Stimulated activated CD4-positive, alpha-beta T cell treated with anti-CD3 and anti-CD28 coated beads, Interleukin-2, amount 100 ng/mL, for 24 hours (primary cell): Measurements from ENCODE around the gene DOCK9.
"Not testable (repeated sequence)": the region's sequence is repeated elsewhere in the genome, so short reads cannot be mapped to it uniquely, and the experiment has no call there.

Experiments
- DNase-seq, 2 donors: peaks; one replicate each; pipeline ENCODE4 v3.0.0-alpha.2; 2020

The DOCK9 gene

DNA sequence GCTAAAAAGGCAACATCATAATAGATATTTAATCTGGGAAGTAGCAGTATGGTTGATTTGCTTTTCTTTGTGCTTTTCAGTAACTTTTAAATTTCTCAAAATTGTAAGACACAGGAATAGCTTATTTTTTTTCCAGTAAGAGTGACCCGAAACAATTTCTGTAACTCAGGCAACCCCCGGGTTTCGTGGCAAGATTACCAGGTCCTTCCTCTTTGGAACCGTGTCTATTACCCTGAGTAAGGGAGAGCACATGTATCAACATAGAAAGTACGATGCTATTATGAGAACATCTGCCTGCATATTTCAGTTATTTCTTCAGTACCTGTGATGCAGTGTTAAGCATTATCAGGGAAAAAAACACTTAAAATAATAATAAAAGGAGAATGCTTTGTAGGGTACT lies 64.1 kb downstream of the DOCK9 start:
- no peak for DNase-seq

DNA sequence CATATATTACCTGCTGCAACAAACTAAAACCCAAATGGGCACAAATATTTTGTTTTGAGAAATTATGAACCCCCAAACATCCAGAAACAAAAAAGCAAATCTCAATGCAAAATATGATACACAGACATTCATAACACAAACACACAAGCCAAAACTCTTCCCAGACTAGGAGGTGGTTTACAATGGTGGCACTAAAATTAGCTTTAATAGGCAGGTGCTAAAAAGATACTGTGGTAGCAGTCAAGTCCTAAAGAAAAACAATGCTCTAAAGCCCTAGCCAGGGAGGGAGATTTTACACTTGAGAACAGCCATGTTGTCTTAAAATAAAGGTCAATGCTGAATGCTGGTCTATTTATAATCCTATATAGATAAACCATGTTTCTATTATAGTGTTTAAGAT lies 65.0 kb downstream of the DOCK9 start:
- no peak for DNase-seq

DNA sequence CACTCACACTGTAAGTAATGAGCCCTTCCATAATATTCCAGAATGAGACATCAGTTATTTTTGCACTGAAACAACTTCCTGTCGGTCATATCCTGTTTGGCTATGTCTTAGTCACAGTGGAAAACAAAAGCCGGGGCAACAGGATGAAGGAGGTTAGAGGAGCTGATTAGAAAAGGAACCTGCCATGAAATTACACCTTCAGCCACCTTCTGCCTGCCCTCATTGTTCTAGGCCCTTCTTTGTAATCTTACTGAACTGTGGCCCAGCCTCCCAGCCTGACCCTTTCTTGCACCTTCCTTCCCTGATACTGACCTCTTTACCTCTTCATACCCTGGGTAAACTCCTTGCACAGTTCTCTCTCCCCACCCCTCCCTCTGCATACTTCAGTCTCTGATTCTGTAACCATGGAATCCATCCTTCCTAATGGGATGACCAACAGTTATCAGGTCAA lies 67.3 kb downstream of the DOCK9 start:
- peak; percentile 12 to 36 for DNase-seq

DNA sequence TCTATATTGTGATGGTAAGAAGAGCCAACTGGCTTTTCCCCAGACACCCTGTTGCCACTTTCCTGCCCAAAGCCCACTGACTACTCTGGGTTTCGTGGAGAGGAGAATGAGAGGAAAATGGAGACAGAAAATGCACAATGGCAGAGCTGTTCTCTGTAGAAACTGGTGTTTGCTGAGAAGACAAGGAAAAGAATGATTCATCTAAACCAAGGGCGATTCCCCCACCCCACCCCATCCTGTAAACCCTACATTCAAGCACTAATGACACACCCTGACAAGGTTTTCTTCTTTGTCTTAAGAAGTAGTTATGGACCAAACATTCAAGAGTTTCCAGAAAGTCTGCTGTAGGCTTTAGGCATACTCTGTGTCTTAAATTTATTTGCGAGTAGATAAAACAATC lies 68.8 kb downstream of the DOCK9 start:
- DNase-seq = peak; percentile 22 to 30

DNA sequence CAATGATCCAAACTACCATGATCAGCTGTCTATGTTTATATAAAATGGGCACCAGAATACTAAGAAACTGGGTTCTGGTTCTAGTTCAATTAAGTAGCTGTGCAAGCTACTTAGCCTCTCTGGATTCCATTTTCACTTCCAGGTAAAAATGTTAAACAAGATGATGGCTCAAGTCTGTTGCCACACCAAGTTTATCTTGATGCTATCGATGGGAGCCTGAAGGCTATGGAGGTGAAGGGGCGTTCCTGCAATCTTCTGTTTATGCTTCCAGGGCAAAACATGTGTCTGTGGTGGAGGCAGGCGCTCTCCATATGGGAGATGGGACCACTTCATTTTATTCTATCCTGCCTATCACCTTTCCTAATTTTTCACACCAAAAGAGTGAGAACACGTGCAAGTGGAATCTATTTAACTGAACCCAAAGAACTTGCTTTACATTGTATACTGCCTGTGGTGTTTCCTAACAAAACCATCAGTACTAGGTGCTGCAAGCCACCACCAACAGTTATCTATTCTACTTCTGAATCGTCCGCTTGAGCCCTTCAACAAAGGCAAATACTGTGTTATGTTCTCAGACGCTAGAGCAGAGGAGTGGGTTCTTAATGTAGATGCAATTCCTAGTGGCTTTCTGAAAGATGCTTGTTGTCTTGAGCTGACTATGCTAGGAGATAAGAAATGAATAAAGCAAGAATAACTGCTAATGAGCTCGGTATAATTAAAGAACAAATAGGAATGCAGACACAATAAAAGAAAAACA lies 70.9 kb downstream of the DOCK9 start:
- DNase-seq = no peak

DNA sequence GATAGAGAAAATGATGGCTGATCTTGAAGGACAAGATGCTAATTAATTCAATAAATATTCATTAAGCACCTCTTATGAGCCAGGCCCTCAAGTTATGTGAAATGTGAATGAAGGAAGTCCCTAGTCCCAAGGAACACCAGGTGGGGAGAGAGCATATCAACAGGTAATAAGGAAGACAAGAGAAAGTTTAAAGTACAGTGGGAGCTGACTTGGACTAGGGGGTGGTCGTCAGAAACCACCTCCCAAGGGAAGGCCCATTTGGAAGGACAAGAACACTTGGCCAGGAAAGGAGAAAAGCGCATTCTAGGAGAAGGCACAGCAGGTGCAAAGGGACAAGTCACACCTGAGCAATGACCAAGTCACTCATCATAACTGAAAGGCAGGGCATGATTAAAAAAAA lies 72.7 kb downstream of the DOCK9 start:
- DNase-seq = no peak

DNA sequence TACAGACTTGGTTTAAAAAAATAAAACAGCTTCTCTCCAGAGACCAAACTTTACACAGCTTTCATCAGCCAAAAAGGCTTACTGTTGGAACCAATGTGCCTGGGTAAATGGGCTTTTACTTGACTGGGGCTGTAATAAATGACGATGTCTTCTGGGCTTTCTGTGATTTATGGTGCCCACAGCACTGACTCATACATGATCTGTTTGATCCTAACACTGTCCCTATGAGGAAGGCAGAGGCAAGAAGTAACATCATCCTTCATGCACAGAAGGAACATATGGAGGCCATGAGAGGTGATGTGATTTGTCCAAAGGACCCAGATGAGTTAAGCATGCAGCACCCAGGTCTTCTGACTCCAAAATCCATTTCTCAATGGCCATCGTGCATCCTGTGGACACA lies 77.4 kb downstream of the DOCK9 start:
- no peak for DNase-seq

DNA sequence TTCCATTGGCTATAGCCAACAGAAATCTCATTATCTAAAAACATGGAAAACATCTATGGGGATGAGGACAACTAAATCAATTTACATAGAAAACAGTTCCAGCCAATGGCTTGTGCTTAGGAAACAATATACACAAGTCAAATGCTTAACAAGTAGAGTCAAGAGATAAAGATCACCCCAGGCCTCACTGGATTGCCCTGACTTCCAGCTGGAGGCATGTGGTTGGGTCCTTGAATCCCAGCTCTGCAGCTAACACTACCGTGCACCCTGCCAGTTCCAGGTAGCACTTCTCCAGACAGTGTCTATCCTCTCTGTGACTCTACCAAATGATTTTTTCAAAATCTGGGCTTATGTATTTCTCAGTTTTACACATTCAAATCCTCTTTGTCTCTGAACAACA lies 80.2 kb downstream of the DOCK9 start:
- no peak for DNase-seq

DNA sequence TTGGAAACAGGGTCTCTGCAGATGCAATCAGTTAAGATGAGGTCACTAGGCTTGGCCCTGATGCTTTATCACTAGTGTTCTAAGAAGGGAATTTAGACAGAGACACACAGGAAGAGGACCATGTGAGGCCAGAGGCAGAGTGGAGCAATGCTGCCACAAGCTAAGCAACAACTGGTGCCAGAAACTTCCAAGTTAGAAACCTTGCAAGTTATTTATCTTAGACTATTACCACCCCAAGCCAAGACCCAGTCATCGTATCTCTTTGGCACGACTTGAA lies 81.1 kb downstream of the DOCK9 start:
- DNase-seq = no peak

DNA sequence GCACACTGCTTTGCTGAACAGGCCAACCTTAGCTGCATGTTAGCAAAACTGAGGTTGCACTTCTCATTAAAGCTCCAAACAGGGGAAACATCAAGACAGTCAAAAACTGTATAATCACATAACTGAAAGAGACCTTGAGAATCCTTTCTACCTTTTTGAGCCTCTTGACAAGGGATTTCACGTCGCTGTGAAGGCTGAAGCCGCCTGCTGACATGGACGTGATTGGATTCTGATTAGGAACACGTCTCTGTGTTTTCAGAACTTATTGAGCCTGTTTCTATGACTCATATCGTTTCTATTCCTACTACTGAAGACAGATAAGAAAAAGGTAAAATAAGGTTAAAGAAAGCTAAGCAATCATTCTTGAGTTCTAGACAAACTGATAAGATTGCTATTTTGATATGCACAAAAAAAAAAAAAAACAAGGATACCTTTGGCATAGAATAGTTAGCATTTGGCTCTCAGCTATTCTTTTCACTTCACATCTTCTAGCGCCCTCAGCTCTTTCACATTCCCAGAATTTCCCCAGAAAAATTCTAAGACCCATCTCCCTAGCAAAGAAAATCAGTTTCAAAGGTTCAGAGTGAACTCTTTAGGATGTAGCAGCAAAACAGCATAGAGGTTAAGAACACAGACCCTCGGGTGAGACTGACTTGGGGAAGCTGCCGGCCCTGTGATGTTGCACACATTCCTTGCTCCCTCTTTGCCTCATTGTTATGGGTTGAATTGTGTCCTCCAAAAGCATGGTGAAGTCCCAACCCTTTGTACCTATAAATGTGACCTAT lies 81.6 kb downstream of the DOCK9 start:
- DNase-seq = no peak

DNA sequence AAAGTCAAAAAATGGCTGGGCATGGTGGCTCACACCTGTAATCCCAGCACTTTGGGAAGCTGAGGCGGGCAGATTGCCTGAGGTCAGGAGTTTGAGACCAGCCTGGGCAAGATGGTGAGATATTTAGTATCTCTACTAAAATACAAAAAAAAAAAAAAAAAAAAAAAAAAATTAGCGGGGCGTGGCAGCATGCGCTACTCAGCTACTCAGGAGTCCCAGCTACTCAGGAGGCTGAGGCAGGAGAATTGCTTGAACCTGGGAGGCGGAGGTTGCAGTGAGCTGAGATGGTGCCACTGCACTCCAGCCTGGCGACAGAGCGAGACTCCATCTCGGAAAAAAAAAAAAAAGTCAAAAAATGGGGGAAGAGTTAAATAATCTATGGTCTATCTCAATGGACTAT lies 83.0 kb downstream of the DOCK9 start:
- DNase-seq = not testable (repeated sequence)

DNA sequence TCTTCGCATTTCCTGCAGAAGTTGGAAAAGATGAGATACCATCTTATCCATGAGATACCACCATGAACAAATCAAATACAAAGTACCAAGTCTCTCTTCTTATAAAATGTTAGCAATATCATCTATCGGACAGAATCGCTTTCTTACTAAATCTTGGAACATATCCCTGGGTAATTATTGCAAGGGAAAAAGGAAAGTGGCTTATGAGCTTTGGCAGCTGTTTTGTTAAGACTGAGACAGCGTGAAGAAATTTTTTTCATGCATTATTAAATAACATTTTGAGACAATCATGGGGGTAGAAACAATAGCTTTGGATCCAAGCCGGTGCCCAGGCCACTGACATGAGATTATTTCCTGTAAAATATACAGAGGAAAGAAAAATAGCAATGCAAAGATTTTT lies 84.5 kb downstream of the DOCK9 start:
- no peak for DNase-seq

DNA sequence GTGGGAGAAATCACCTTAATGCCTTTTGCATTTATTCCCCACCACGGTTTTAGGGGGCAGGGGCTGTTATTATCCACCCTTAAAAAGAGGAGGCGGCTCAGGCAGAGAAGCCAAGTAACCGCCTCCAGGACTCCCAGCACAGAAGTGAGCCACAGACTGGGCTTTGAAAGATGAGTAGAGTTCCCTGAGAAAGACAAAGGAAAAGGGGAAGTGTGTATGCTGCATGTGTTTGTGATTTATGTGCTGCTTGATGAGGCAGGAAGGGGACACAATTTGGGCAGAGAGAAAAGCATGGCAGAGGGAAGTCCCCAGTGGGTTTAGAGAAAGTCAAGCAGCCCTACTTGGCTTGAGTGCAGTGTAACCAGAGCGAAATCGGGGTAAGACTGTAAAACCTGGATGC lies 85.0 kb downstream of the DOCK9 start:
- no peak for DNase-seq

DNA sequence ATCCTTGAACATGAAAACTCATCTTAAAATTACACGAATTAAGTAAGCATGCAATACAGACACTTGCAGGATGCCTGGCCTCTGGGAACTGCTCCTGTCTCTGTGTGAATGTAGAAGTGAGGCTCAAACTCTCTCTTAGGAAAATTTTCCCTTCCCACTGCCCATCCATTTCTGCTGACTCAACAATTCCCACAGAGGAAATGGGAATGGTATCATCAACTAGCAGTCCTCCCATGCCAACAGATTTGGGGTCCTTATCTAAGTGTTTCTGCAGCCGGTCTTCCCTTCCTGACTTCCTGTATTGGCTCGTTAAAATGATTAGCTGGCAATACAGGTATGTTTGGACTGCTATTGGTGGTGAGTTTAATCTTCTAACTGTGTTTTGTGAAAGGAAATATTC lies 85.8 kb downstream of the DOCK9 start:
- no peak for DNase-seq

DNA sequence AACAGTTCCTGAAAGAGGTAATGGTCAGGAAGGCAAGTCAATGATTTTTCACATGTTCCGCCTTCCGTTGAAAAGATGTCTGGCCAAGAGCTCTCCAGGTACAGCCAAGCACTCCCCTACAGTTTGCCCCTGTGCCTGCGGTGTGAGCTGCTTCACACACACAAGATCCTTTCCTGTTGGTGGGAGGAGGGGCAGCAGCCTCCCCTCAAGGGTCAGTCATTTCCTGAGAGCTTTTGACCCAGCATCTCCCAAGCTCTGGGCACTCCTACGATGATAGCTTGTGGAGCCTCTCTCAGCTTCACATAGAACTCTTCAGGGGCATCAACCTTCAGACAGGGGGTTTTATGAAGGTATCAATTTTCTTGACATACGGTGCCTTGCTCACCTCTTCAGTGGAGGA lies 86.9 kb downstream of the DOCK9 start:
- DNase-seq = no peak

DNA sequence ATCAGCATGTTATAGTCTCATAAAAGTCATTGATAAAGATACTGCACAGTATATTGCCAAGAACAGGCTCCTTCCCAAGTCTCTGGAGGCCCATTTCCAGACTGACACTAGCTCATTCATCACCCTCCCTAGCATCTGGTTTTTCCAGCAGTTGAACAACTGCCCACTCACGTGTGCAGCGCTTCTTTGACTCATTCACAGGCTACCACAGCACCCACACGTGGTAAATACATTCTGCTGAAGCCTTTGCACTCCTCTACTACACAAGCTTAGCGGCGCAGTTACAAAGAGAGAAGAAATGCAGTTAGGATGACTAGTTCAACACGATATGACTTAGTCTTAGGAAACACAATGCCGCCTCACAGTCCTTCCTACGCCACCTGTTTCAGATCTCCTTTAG lies 87.7 kb downstream of the DOCK9 start:
- DNase-seq = peak; percentile 47 to 59

DNA sequence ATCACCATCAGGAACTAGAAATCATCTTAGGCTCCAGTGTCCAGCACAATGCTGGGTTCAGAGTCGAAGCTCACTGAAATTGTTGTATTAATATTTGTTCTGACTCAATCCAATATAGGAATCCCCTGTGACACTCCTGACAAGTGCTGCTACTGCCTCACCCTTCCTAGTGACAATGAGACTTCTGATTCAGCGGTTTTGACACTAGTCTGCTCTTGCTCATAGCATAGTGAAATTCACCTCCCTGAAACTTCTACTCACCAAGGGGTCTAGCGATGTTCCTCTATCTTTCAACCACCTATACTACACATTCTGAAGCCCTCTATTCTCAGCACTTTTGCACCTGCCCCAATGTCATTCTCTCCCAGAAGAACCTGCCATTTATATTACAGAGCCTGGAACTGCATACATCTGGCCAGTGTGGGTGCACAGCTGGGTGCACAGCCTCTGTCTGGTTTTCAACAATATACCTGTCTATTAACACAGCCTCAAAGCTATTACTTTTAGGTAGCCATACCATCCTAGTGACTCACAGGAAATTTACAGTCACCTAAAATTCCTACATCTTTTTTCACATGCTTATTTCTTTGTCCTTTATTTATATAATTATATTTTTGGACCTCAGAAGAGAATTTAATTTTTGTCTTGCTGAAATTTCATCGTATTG lies 88.3 kb downstream of the DOCK9 start:
- no peak for DNase-seq

DNA sequence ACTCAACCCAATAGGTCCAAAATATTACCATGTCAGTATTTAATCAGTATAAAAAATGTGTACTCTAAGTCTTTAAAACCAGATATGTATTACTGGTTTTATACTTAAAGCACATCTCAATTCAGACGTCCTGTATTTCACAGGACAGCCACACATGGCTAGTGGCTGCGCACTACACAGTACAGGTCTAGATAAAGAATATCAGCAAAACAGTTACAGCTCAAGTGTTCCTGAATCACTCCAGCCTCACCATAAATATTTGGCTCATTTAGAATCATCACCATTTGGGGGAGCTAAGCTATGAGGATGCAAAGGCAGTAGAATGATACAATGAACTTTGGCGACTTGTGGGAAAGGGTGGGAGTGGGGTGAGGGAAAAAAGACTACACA lies 89.0 kb downstream of the DOCK9 start:
- no peak for DNase-seq

DNA sequence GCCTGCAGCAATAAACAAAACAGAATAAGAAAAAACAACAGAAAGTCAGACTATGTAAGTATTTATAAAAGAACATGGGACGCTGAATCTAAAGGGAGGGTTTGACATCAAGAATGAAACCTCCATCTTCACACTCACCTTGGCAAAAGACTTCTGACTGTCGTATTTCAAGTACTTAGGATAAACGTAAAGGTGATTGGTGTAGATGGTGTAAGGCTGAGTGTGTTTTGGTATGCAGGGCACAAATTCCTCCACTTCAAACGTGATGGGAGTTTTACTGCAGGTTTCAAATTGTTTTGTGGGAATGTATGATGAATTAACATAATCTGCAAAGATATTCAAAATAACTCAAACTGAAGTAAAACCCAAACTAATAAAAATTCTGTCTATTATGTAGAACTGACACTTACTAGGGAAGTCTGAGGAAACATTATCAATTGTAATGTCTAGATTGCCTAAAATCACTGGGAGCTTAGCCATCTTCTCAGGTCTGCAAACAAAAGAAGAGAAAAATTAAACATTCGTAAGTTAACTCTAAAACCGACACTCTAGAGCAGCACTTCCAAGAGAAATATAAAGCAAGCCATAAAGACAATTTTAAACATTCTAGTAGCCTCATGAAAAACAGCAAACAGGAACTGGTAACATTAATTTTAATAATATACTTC lies 89.5 kb downstream of the DOCK9 start:
- no peak for DNase-seq

DNA sequence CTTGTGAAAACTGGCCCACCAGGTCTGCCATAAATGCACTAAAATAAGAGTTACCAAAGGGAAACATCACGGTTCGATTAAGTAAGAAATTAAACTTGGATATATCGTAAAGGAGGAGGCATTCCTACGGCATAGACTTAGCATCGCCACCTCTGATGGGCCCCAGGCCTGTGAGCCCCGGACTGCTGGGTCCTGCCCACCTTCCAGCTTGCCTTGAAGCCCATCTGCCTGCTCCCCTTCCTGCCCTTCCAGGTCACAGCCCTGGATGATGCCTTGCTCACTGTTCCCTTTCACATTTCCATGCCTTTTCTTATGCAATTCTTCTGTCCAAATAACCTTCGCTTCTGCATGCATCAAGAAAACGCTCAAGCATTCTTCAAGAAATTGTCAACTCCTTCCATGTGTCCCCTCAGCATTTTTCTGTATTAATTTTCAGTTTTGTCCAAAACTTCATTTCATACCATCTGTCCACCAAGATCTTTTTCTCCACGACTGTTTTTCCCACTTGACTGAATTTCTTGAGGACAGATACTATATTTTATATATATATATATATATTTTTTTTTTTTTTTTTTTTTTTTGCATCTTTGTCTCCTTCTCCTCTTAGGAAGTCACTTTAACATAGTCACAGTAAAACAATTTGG lies 91.2 kb downstream of the DOCK9 start:
- no peak for DNase-seq

DNA sequence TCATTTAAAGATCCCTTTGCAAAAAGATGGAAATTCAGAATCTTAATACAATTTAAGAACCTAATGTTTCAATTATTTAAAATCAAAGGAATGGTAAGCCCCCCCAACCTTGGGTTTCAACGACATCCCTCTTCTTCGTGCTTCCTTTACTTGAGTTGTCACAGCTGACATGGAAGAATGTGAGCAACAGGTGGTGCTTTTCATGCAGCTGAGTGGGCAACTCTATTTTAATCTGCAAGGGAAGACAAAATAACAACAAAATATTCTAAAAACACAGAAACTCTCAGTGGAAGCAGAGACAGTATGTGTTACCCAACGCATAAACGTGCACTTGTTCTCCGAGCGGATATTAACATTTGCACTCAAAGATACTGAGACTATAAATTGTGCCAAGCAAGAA lies 92.3 kb downstream of the DOCK9 start:
- no peak for DNase-seq

DNA sequence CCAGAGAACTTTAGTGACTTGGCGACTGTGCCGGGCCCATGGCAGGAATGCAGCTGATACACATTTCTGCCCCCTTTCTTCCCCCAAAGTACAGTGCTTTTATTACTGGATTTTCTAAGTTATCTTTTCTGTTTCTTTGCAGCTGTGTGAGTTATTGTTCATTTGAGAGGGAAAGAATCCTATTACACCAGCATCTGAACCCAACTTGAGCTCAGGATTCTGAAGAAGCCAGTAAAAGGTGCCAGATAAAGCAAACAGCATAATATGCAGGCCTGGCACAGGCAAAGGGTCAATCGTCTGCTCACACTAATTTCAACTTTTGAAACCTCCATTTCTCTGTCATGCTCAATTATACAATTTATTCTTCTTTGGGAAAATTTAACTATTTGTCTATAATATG lies 93.9 kb downstream of the DOCK9 start:
- no peak for DNase-seq

DNA sequence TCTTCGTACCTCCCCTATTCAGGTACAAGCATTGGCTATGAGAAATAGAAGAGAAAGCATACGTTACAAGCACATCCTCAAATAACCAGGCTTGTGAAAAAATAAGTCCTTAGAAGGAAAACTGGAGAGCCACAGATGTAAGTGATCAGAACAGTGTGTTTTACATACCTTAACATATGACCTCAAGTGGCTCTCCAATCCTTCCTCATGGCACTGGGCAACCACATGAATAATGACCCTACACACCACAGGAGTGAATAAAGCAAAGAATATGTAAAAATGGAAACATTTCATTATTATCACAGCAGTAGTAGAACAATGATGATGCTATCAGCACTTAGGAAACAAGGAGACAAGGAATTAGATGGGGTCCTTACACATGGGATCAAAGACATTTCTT lies 96.5 kb downstream of the DOCK9 start:
- no peak for DNase-seq
